Fibroblast of lung (primary cell): ENCODE data around the gene KRTAP3-1. TPM values are rescaled to one million over a fixed set of nuclear protein-coding genes. Genes with fewer than 3 reads are reported as not detected.

ENCODE experiments used
- DNase-seq, 2 donors: peaks; one replicate each; pipeline versions ENCODE4 v3.0.0 to v3.0.0-alpha.2; 2010; ENCODE audit warnings: low read depth in 2 of 2
- H2AFZ ChIP-seq: 2 replicates; pipeline ENCODE4 v1.5.1; 2012; ENCODE audit warnings: low read length, control low read depth, inconsistent platforms
- H3K27ac ChIP-seq: 2 replicates; pipeline ENCODE4 v1.5.1; 2011; ENCODE audit warnings: low read length, control low read depth; ENCODE audit not compliant: insufficient read depth
- H3K27me3 ChIP-seq: 2 replicates; pipeline ENCODE4 v1.5.1; 2011; ENCODE audit warnings: mild to moderate bottlenecking, low read length; ENCODE audit not compliant: control insufficient read depth, insufficient read depth
- H3K36me3 ChIP-seq: 2 replicates; pipeline ENCODE4 v1.5.1; 2011; ENCODE audit warnings: low read length; ENCODE audit not compliant: control insufficient read depth, insufficient read depth
- H3K4me1 ChIP-seq: 2 replicates; pipeline ENCODE4 v1.5.1; 2011; ENCODE audit warnings: low read length; ENCODE audit not compliant: control insufficient read depth, insufficient read depth; ENCODE audit errors: extremely low read depth
- H3K4me2 ChIP-seq: 2 replicates; pipeline ENCODE4 v1.5.1; 2011; ENCODE audit warnings: low read length, control low read depth; ENCODE audit not compliant: insufficient read depth; ENCODE audit errors: extremely low read depth
- H3K4me3 ChIP-seq, 4 experiments: fragments of 200-600 bp in 1 of 4; sonication (generic) in 1 of 4; replicated peaks in 1 of 4; 2 replicates each; pipeline ENCODE4 v1.5.1; 2011 to 2016; ENCODE audit warnings: low read length in 4 of 4, low read depth in 3 of 4, mild to moderate bottlenecking in 3 of 4, control low read depth in 2 of 4, inconsistent platforms in 1 of 4, mixed read lengths in 1 of 4; ENCODE audit not compliant: insufficient read depth in 1 of 4; ENCODE audit errors: control extremely low read depth in 1 of 4
- H3K79me2 ChIP-seq: 2 replicates; pipeline ENCODE4 v1.5.1; 2012; ENCODE audit warnings: mild to moderate bottlenecking, low read length, inconsistent platforms; ENCODE audit not compliant: control insufficient read depth, insufficient read depth
- H3K9ac ChIP-seq: 2 replicates; pipeline ENCODE4 v1.5.1; 2011; ENCODE audit warnings: mild to moderate bottlenecking, low read length, control low read depth; ENCODE audit not compliant: insufficient read depth
- H3K9me3 ChIP-seq: 2 replicates; pipeline ENCODE4 v1.5.1; 2012; ENCODE audit warnings: low read depth, low read length; ENCODE audit not compliant: control insufficient read depth, insufficient read depth
- H4K20me1 ChIP-seq: 2 replicates; pipeline ENCODE4 v1.5.1; 2011; ENCODE audit warnings: low read length; ENCODE audit not compliant: control insufficient read depth, insufficient read depth; ENCODE audit errors: extremely low read depth
- CTCF ChIP-seq, 2 donors: IDR thresholded peaks in 1 of 2; conservative IDR thresholded peaks in 1 of 2; 1 replicate in 1 of 2; 2 replicates in 1 of 2; pipeline ENCODE4 v1.5.1; 2011 to 2012; ENCODE audit warnings: low read length in 2 of 2, control low read depth in 1 of 2, inconsistent platforms in 1 of 2, low read depth in 1 of 2, mild to moderate bottlenecking in 1 of 2
- EZH2 ChIP-seq: IDR thresholded peaks from 2 replicates; pipeline ENCODE4 v1.5.1; 2012; ENCODE audit warnings: low read length, control low read depth, mild to moderate bottlenecking; ENCODE audit errors: missing control alignments
- polyA plus RNA-seq, 2 donors: library from polyadenylated mRNA; depleted of rRNA in 1 of 2; stranded (reverse) in 1 of 2; unstranded in 1 of 2; fragments of >200 nt; gene quantifications; 2 replicates each; pipeline ENCODE4 v1.2.1, GENCODE V29; 2011 to 2012; ENCODE audit warnings: missing spikeins in 1 of 2
- total RNA-seq: library from RNA; depleted of rRNA; stranded (reverse); fragments of >200 nt; gene quantifications from 2 replicates; pipeline ENCODE4 v1.2.1, GENCODE V29; 2014

The KRTAP3-1 gene
- total and polyA plus RNA-seq, 2 donors (not counting 1 experiment from before 2014, with no cell fraction given) = not detected

GRCh38 chr17:40961591-40961990 lies 47.3 kb downstream of the KRTAP3-1 start:
- TF ChIP-seq EZH2 = no peak
- no peak for TF ChIP-seq CTCF (conservative IDR thresholded peaks at IDR 0.05 in 1 of 2, IDR thresholded peaks at IDR 0.05 in 1 of 2; ENCODE audit: low read depth in 1 of 2, low read length in 2 of 2)
- Histone ChIP-seq H3K27me3 (no peaks in the 10 kb centered on the region), H3K4me1 (peaks cover 10% of the 10 kb centered on the region), H3K79me2 (no peaks in the 10 kb centered on the region), H3K9ac (no peak overlapping the region), H4K20me1 (no peaks in the 10 kb centered on the region), H3K36me3 (no peaks in the 10 kb centered on the region), H3K27ac (no peak overlapping the region), H2AFZ (no peak overlapping the region), H3K9me3 (no peaks in the 10 kb centered on the region), H3K4me2 (no peak overlapping the region), H3K4me3 (no peak overlapping the region)
- DNase-seq = no peak

GRCh38 chr17:40960144-40960543 lies 48.8 kb downstream of the KRTAP3-1 start:
- Histone ChIP-seq H3K36me3 (no peaks in the 10 kb centered on the region), H3K9ac (no peak overlapping the region), H3K79me2 (no peaks in the 10 kb centered on the region), H2AFZ (peak overlapping the region; percentile 9), H3K4me1 (peaks cover 13% of the 10 kb centered on the region), H3K4me3 (peak overlapping the region in 1 of 4 experiments; percentile 46), H3K9me3 (no peaks in the 10 kb centered on the region), H3K4me2 (peak overlapping the region; percentile 6), H3K27me3 (no peaks in the 10 kb centered on the region), H3K27ac (no peak overlapping the region), H4K20me1 (no peaks in the 10 kb centered on the region)
- TF ChIP-seq EZH2 (no peak), CTCF (conservative IDR thresholded peaks at IDR 0.05 in 1 of 2, IDR thresholded peaks at IDR 0.05 in 1 of 2; ENCODE audit: low read depth in 1 of 2, low read length in 2 of 2) (no peak)
- peak in 1 of 2 donors; percentile 26 for DNase-seq

Other genes starting within 250 kb of the KRTAP3-1 start
Only the 30 nearest of the 37 such genes appear.
- not detected in 2 replicates for gene KRT28, start 209.2 kb downstream of the KRTAP3-1 start, total RNA-seq
- not detected in 2 replicates for gene KRT28, start 209.2 kb downstream of the KRTAP3-1 start, polyA plus RNA-seq
- 4.1 TPM in 2 replicates for gene KRT10, start 186.5 kb downstream of the KRTAP3-1 start, total RNA-seq
- 26.9 and 45.8 TPM in 2 replicates for gene KRT10, start 186.5 kb downstream of the KRTAP3-1 start, polyA plus RNA-seq
- gene KRT12, start 141.9 kb downstream of the KRTAP3-1 start, total RNA-seq = not detected in 2 replicates
- gene KRT12, start 141.9 kb downstream of the KRTAP3-1 start, polyA plus RNA-seq = not detected in 2 replicates
- not detected in 2 replicates for gene KRT20, start 123.9 kb downstream of the KRTAP3-1 start, total RNA-seq
- not detected in 2 replicates for gene KRT20, start 123.9 kb downstream of the KRTAP3-1 start, polyA plus RNA-seq
- not detected in 2 replicates for gene KRT23, start 71.5 kb downstream of the KRTAP3-1 start, total RNA-seq
- gene KRT23, start 71.5 kb downstream of the KRTAP3-1 start, polyA plus RNA-seq = 0.11 and 0.17 TPM in 2 replicates
- gene KRT39, start 42.2 kb downstream of the KRTAP3-1 start, total RNA-seq = 0.26 and 0.33 TPM in 2 replicates
- 0.19 and 0.22 TPM in 2 replicates for gene KRT39, start 42.2 kb downstream of the KRTAP3-1 start, polyA plus RNA-seq
- gene KRT40, start 24.8 kb downstream of the KRTAP3-1 start, total RNA-seq = not detected in 2 replicates
- 0.03 and 0.05 TPM in 2 replicates for gene KRT40, start 24.8 kb downstream of the KRTAP3-1 start, polyA plus RNA-seq
- gene KRTAP3-3, start 15.0 kb downstream of the KRTAP3-1 start, total RNA-seq = not detected in 2 replicates
- not detected in 2 replicates for gene KRTAP3-3, start 15.0 kb downstream of the KRTAP3-1 start, polyA plus RNA-seq
- not detected in 2 replicates for gene KRTAP3-2, start 9.2 kb downstream of the KRTAP3-1 start, total RNA-seq
- gene KRTAP3-2, start 9.2 kb downstream of the KRTAP3-1 start, polyA plus RNA-seq = not detected in 2 replicates
- gene KRTAP1-5, start 18.1 kb upstream of the KRTAP3-1 start, total RNA-seq = 0.17 TPM in 1 of 2 replicates, not detected in the other
- gene KRTAP1-5, start 18.1 kb upstream of the KRTAP3-1 start, polyA plus RNA-seq = 6.2 and 6.3 TPM in 2 replicates
- gene KRTAP1-4, start 21.1 kb upstream of the KRTAP3-1 start, total RNA-seq = not detected in 2 replicates
- gene KRTAP1-4, start 21.1 kb upstream of the KRTAP3-1 start, polyA plus RNA-seq = not detected in 2 replicates
- gene KRTAP1-3, start 25.7 kb upstream of the KRTAP3-1 start, total RNA-seq = not detected in 2 replicates
- gene KRTAP1-3, start 25.7 kb upstream of the KRTAP3-1 start, polyA plus RNA-seq = not detected in 2 replicates
- not detected in 2 replicates for gene KRTAP1-1, start 32.3 kb upstream of the KRTAP3-1 start, total RNA-seq
- 0.25 and 0.64 TPM in 2 replicates for gene KRTAP1-1, start 32.3 kb upstream of the KRTAP3-1 start, polyA plus RNA-seq
- gene KRTAP2-1, start 38.2 kb upstream of the KRTAP3-1 start, total RNA-seq = not detected in 2 replicates
- not detected in 2 replicates for gene KRTAP2-1, start 38.2 kb upstream of the KRTAP3-1 start, polyA plus RNA-seq
- not detected in 2 replicates for gene KRTAP2-2, start 46.1 kb upstream of the KRTAP3-1 start, total RNA-seq
- not detected in 2 replicates for gene KRTAP2-2, start 46.1 kb upstream of the KRTAP3-1 start, polyA plus RNA-seq
- not detected in 2 replicates for gene KRTAP2-3, start 51.0 kb upstream of the KRTAP3-1 start, total RNA-seq
- gene KRTAP2-3, start 51.0 kb upstream of the KRTAP3-1 start, polyA plus RNA-seq = 0.84 and 2.6 TPM in 2 replicates
- not detected in 2 replicates for gene KRTAP2-4, start 56.8 kb upstream of the KRTAP3-1 start, total RNA-seq
- not detected in 2 replicates for gene KRTAP2-4, start 56.8 kb upstream of the KRTAP3-1 start, polyA plus RNA-seq
- not detected in 2 replicates for gene KRTAP4-7, start 75.0 kb upstream of the KRTAP3-1 start, total RNA-seq
- not detected in 2 replicates for gene KRTAP4-7, start 75.0 kb upstream of the KRTAP3-1 start, polyA plus RNA-seq
- gene KRTAP4-8, start 89.0 kb upstream of the KRTAP3-1 start, total RNA-seq = not detected in 2 replicates
- gene KRTAP4-8, start 89.0 kb upstream of the KRTAP3-1 start, polyA plus RNA-seq = not detected in 2 replicates
- gene KRTAP4-16, start 93.1 kb upstream of the KRTAP3-1 start, total RNA-seq = not detected in 2 replicates
- gene KRTAP4-16, start 93.1 kb upstream of the KRTAP3-1 start, polyA plus RNA-seq = not detected in 2 replicates
- gene KRTAP4-9, start 96.3 kb upstream of the KRTAP3-1 start, total RNA-seq = not detected in 2 replicates
- gene KRTAP4-9, start 96.3 kb upstream of the KRTAP3-1 start, polyA plus RNA-seq = not detected in 2 replicates
- not detected in 2 replicates for gene KRTAP4-11, start 109.2 kb upstream of the KRTAP3-1 start, total RNA-seq
- not detected in 2 replicates for gene KRTAP4-11, start 109.2 kb upstream of the KRTAP3-1 start, polyA plus RNA-seq
- gene KRTAP4-12, start 115.1 kb upstream of the KRTAP3-1 start, total RNA-seq = not detected in 2 replicates
- 0.23 TPM in 1 of 2 replicates, not detected in the other for gene KRTAP4-12, start 115.1 kb upstream of the KRTAP3-1 start, polyA plus RNA-seq
- not detected in 2 replicates for gene KRTAP4-6, start 131.4 kb upstream of the KRTAP3-1 start, total RNA-seq
- not detected in 2 replicates for gene KRTAP4-6, start 131.4 kb upstream of the KRTAP3-1 start, polyA plus RNA-seq
- not detected in 2 replicates for gene KRTAP4-5, start 140.7 kb upstream of the KRTAP3-1 start, total RNA-seq
- gene KRTAP4-5, start 140.7 kb upstream of the KRTAP3-1 start, polyA plus RNA-seq = not detected in 2 replicates
- not detected in 2 replicates for gene KRTAP4-4, start 151.6 kb upstream of the KRTAP3-1 start, total RNA-seq
- not detected in 2 replicates for gene KRTAP4-4, start 151.6 kb upstream of the KRTAP3-1 start, polyA plus RNA-seq
- gene KRTAP4-3, start 159.1 kb upstream of the KRTAP3-1 start, total RNA-seq = not detected in 2 replicates
- not detected in 2 replicates for gene KRTAP4-3, start 159.1 kb upstream of the KRTAP3-1 start, polyA plus RNA-seq
- not detected in 2 replicates for gene KRTAP4-2, start 169.1 kb upstream of the KRTAP3-1 start, total RNA-seq
- gene KRTAP4-2, start 169.1 kb upstream of the KRTAP3-1 start, polyA plus RNA-seq = not detected in 2 replicates
- gene KRTAP4-1, start 175.8 kb upstream of the KRTAP3-1 start, total RNA-seq = not detected in 2 replicates
- not detected in 2 replicates for gene KRTAP4-1, start 175.8 kb upstream of the KRTAP3-1 start, polyA plus RNA-seq
- not detected in 2 replicates for gene KRTAP9-1, start 180.8 kb upstream of the KRTAP3-1 start, total RNA-seq
- not detected in 2 replicates for gene KRTAP9-1, start 180.8 kb upstream of the KRTAP3-1 start, polyA plus RNA-seq